Measurements from ENCODE around the gene SAMM50. TPM values are rescaled to one million over a fixed set of nuclear protein-coding genes. Genes with fewer than 3 reads are reported as not detected.
A peak's percentile ranks its signal among the peaks of the same experiment; 100 is the strongest.

Gene SAMM50
- polyA plus RNA-seq, 3 donors, result 17.0 to 70.0 (median 62.5) TPM

DNA sequence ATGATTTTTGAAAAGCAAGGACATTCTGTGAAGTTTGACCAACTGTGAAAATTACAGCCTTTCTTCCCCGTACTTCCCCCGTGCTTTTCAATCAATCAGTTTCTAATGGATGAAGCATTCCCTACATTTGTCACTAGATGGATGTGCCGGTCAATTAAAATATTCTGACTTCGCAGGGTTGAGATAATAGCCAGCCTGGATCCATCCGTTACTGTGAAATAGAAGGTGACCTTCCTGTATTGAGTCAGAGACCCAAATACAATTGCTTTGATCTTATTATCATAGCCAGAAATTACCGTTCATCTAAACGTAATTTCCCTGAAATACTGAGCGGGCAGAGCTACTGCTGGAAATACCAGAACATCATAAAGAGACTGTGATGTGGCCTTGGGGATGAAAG lies 47.8 kb downstream of the SAMM50 start:
- TF ChIP-seq, protein P1, sequence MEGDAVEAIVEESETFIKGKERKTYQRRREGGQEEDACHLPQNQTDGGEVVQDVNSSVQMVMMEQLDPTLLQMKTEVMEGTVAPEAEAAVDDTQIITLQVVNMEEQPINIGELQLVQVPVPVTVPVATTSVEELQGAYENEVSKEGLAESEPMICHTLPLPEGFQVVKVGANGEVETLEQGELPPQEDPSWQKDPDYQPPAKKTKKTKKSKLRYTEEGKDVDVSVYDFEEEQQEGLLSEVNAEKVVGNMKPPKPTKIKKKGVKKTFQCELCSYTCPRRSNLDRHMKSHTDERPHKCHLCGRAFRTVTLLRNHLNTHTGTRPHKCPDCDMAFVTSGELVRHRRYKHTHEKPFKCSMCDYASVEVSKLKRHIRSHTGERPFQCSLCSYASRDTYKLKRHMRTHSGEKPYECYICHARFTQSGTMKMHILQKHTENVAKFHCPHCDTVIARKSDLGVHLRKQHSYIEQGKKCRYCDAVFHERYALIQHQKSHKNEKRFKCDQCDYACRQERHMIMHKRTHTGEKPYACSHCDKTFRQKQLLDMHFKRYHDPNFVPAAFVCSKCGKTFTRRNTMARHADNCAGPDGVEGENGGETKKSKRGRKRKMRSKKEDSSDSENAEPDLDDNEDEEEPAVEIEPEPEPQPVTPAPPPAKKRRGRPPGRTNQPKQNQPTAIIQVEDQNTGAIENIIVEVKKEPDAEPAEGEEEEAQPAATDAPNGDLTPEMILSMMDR (IDR thresholded peaks at IDR 0.05), result no peak
- peaks cover 17 to 23% of the 10 kb centered on the region in 2 donors for H3K36me3 Mint-ChIP-seq
- H4K20me1 ChIP-seq (ENCODE audit: insufficient read depth, low read length), result no peaks in the 10 kb centered on the region

DNA sequence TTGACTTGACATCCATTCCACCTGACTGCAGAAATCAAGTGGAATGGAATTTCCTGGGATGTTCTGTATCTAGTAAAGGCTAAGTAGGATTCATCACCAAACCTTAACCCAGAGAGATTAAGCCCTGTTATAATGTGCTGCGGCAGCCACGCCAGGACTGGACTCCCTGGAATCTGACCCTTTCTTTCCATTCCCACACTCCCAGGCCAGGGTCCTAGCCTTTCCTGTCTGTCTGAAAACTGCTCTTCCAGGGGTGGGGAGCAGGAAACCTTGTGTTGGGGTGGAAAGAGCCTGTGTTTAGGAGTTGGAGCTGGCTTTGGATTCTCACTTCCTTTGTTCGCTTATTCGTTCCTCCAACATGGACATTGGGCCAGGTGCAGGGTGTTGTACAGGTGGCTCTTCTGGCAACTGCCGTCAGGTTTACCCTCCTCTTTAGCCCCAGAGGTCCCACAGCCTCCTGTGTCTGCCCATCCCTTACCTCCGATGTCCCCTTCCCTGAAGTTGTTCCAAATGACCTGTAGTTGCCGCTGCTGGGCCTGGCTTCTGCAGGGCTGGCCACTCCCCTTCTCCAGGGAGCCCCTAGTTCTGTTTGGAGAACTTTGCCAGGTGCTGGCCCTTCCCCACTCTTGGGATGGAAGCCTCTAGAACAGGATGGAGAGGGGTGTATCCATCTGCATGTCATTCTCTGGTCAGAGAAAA lies 48.3 kb downstream of the SAMM50 start:
- Histone ChIP-seq H2AFZ (ENCODE audit: insufficient read depth, low read depth, low read length, poor library complexity, severe bottlenecking) (no peak overlapping the region), H3K36me3 (replicated peaks in 1 of 2; ENCODE audit: control insufficient read depth in 1 of 2, insufficient read depth in 2 of 2, low read length in 2 of 2) (peaks cover 6% of the 10 kb centered on the region in 2 donors), H3K27me3 (ENCODE audit: control insufficient read depth in 2 of 2, insufficient read depth in 2 of 2, low read length in 2 of 2) (no peaks in the 10 kb centered on the region), H3K4me3 (replicated peaks in 1 of 3; ENCODE audit: low read depth in 2 of 3, low read length in 3 of 3) (no peak overlapping the region), H3K4me1 (ENCODE audit: control insufficient read depth in 1 of 2, insufficient read depth in 2 of 2, low read length in 2 of 2) (peaks cover 6 to 8% of the 10 kb centered on the region in 2 donors), H3K27ac (ENCODE audit: low read depth in 1 of 2, low read length in 2 of 2) (no peak overlapping the region), H3K4me2 (replicated peaks; ENCODE audit: extremely low read depth, low read length, poor library complexity, severe bottlenecking) (no peak overlapping the region), H3K9me3 (replicated peaks in 1 of 2; ENCODE audit: control insufficient read depth in 1 of 2, insufficient read depth in 1 of 2, low read length in 2 of 2) (peaks cover 0 to 9% of the 10 kb centered on the region in 2 donors), H3K79me2 (ENCODE audit: insufficient read depth, low read length) (no peaks in the 10 kb centered on the region), H3K9ac (ENCODE audit: insufficient read depth, low read length, poor library complexity, severe bottlenecking) (no peak overlapping the region), H4K20me1 (ENCODE audit: insufficient read depth, low read length) (no peaks in the 10 kb centered on the region)
- TF ChIP-seq, protein P1 (IDR thresholded peaks at IDR 0.05), result no peak
- no peak for DNase-seq
- Mint-ChIP-seq H3K4me3 (no peak overlapping the region), H3K27ac (peak overlapping the region in 1 of 7 donors; percentile 64), H3K27me3 (ENCODE audit: low read depth in 3 of 3) (no peaks in the 10 kb centered on the region), H3K36me3 (peaks cover 12 to 17% of the 10 kb centered on the region in 2 donors), H3K9me3 (peaks cover 3 to 8% (median 5%) of the 10 kb centered on the region in 7 donors), H3K4me1 (peaks cover 5% of the 10 kb centered on the region)
- intact Hi-C loops (cut with micrococcal nuclease), result no loop called here
- WGBS (ENCODE audit: insufficient coverage), result 90% methylated on average over 2 of the region's 7 CpGs

More for the DNA sequence above, 47.8 kb downstream of the SAMM50 start:
- Histone ChIP-seq H3K27me3 (ENCODE audit: control insufficient read depth in 2 of 2, insufficient read depth in 2 of 2, low read length in 2 of 2) (no peaks in the 10 kb centered on the region), H3K79me2 (ENCODE audit: insufficient read depth, low read length) (no peaks in the 10 kb centered on the region), H3K27ac (ENCODE audit: low read depth in 1 of 2, low read length in 2 of 2) (no peak overlapping the region), H3K4me1 (ENCODE audit: control insufficient read depth in 1 of 2, insufficient read depth in 2 of 2, low read length in 2 of 2) (peaks cover 6 to 8% of the 10 kb centered on the region in 2 donors), H3K36me3 (replicated peaks in 1 of 2; ENCODE audit: control insufficient read depth in 1 of 2, insufficient read depth in 2 of 2, low read length in 2 of 2) (peaks cover 9 to 12% of the 10 kb centered on the region in 2 donors), H3K4me3 (replicated peaks in 1 of 3; ENCODE audit: low read depth in 2 of 3, low read length in 3 of 3) (no peak overlapping the region), H3K9me3 (replicated peaks in 1 of 2; ENCODE audit: control insufficient read depth in 1 of 2, insufficient read depth in 1 of 2, low read length in 2 of 2) (peaks cover 0 to 9% of the 10 kb centered on the region in 2 donors), H2AFZ (ENCODE audit: insufficient read depth, low read depth, low read length, poor library complexity, severe bottlenecking) (no peak overlapping the region), H3K4me2 (replicated peaks; ENCODE audit: extremely low read depth, low read length, poor library complexity, severe bottlenecking) (no peak overlapping the region), H3K9ac (ENCODE audit: insufficient read depth, low read length, poor library complexity, severe bottlenecking) (no peak overlapping the region)
- peaks cover 5% of the 10 kb centered on the region for H3K4me1 Mint-ChIP-seq
- DNase-seq, result no peak
- no peak overlapping the region for H3K27ac Mint-ChIP-seq
- H3K27me3 Mint-ChIP-seq (ENCODE audit: low read depth in 3 of 3), result no peaks in the 10 kb centered on the region
- no peak overlapping the region for H3K4me3 Mint-ChIP-seq
- 92% methylated on average over 2 of the region's 8 CpGs for WGBS (ENCODE audit: insufficient coverage)
- intact Hi-C loops (cut with micrococcal nuclease), result no loop called here
- H3K9me3 Mint-ChIP-seq, result peaks cover 3 to 8% (median 5%) of the 10 kb centered on the region in 7 donors
